GM19043 (cell line): ENCODE results near the gene HDGFL2.

Experiments used
- ATAC-seq: cut with Tn5 transposase; IDR thresholded peaks from one replicate; pipeline ENCODE4 v1.9.1; 2021; ENCODE audit warnings: low read depth; ENCODE audit not compliant: unreplicated experiment

The HDGFL2 gene

GRCh38 chr19:4464815-4465581 lies 7.1 kb upstream of the HDGFL2 start:
- ATAC-seq: no peak

- no peak for ATAC-seq
These were observed 4.3 kb upstream of the HDGFL2 start for GRCh38 chr19:4467835-4468234.

GRCh38 chr19:4471403-4472173 lies 509 bp upstream of the HDGFL2 start:
- ATAC-seq: peak; percentile 83

- ATAC-seq: no peak
These were observed 1.1 kb downstream of the HDGFL2 start for GRCh38 chr19:4473011-4473762.

GRCh38 chr19:4473763-4474513 lies 1.8 kb downstream of the HDGFL2 start:
- no peak for ATAC-seq

- no peak for ATAC-seq
These were observed 2.5 kb downstream of the HDGFL2 start for GRCh38 chr19:4474514-4475022.

- no peak for ATAC-seq
These were observed 5.1 kb downstream of the HDGFL2 start for GRCh38 chr19:4477034-4477801.

GRCh38 chr19:4482721-4483364 lies 10.7 kb downstream of the HDGFL2 start:
- no peak for ATAC-seq

- no peak for ATAC-seq
These were observed 11.3 kb downstream of the HDGFL2 start for GRCh38 chr19:4483385-4483784.

GRCh38 chr19:4487572-4487971 lies 15.5 kb downstream of the HDGFL2 start:
- ATAC-seq: no peak

GRCh38 chr19:4488496-4488895 lies 16.4 kb downstream of the HDGFL2 start:
- ATAC-seq: no peak

- ATAC-seq: no peak
These were observed 19.3 kb downstream of the HDGFL2 start for GRCh38 chr19:4491446-4491845.

GRCh38 chr19:4492337-4493103 lies 20.4 kb downstream of the HDGFL2 start:
- no peak for ATAC-seq

GRCh38 chr19:4493104-4493928 lies 21.2 kb downstream of the HDGFL2 start:
- no peak for ATAC-seq

GRCh38 chr19:4493929-4494690 lies 22.0 kb downstream of the HDGFL2 start:
- ATAC-seq: no peak

- no peak for ATAC-seq
These were observed 22.6 kb downstream of the HDGFL2 start for GRCh38 chr19:4494691-4495064.

- no peak for ATAC-seq
These were observed 23.4 kb downstream of the HDGFL2 start for GRCh38 chr19:4495471-4495870.
